OCI-LY7 (cell line): ENCODE measurements around the gene NOX1. TPM values are rescaled to one million over a fixed set of nuclear protein-coding genes. Genes with fewer than 3 reads are reported as not detected.
A peak's percentile ranks its signal among the peaks of the same experiment; 100 is the strongest.

ENCODE experiments used
- BruUV-seq: library from RNA; stranded (reverse); fragments of 400-500 nt; replicated peaks from 2 replicates; lab custom pipeline; 2021; lab: Mats Ljungman, UMichigan
- CTCF ChIA-PET: fragments of 300-600 bp; sonication (Branson Sonifier 250); formaldehyde crosslinking; loops from one replicate; lab custom pipeline; 2022; ENCODE audit warnings: antibody characterized with exemption; ENCODE audit not compliant: unreplicated experiment; lab: Charles Lee
- POLR2A ChIA-PET: fragments of 300-600 bp; sonication (Branson Sonifier 250); formaldehyde crosslinking; loops from one replicate; lab custom pipeline; 2022; ENCODE audit warnings: antibody characterized with exemption; lab: Charles Lee
- DNase-seq: peaks from one replicate; pipeline ENCODE4 v3.0.0-alpha.2; 2015; ENCODE audit warnings: low spot score
- H2AFZ ChIP-seq: fragments of 200-600 bp; sonication (generic), shearing (Covaris generic); 2 replicates; pipeline ENCODE4 v1.6.1; 2014; ENCODE audit warnings: mild to moderate bottlenecking, antibody characterized with exemption, low read length, moderate library complexity
- H3K27ac ChIP-seq: fragments of 200-600 bp; sonication (generic); 2 replicates; pipeline ENCODE4 v1.5.1; 2014; ENCODE audit warnings: mixed run types, low read depth, mild to moderate bottlenecking, moderate library complexity, low read length, inconsistent platforms; ENCODE audit not compliant: poor library complexity, severe bottlenecking
- H3K36me3 ChIP-seq: fragments of 200-600 bp; sonication (generic); 2 replicates; pipeline ENCODE4 v1.6.1; 2014; ENCODE audit warnings: mild to moderate bottlenecking, antibody characterized with exemption, low read length, moderate library complexity, mixed read lengths; ENCODE audit not compliant: insufficient read depth
- H3K4me1 ChIP-seq: fragments of 200-600 bp; sonication (generic); 2 replicates; pipeline ENCODE4 v1.5.1; 2014; ENCODE audit warnings: mild to moderate bottlenecking, low read length; ENCODE audit not compliant: insufficient read depth, poor library complexity, severe bottlenecking
- H3K4me2 ChIP-seq: fragments of 200-600 bp; sonication (generic); 2 replicates; pipeline ENCODE4 v1.6.1; 2014; ENCODE audit warnings: mild to moderate bottlenecking, low read length
- H3K4me3 ChIP-seq: fragments of 200-600 bp; sonication (generic); 2 replicates; pipeline ENCODE4 v1.5.1; 2014; ENCODE audit warnings: mild to moderate bottlenecking, low read depth, low read length; ENCODE audit not compliant: poor library complexity, severe bottlenecking
- H3K79me2 ChIP-seq: fragments of 200-600 bp; sonication (generic); 2 replicates; pipeline ENCODE4 v1.6.1; 2016; ENCODE audit warnings: low read depth, mild to moderate bottlenecking, low read length, moderate library complexity, mixed read lengths; ENCODE audit not compliant: insufficient read depth
- H3K9me2 ChIP-seq: fragments of 200-600 bp; sonication (generic); 2 replicates; pipeline ENCODE4 v1.6.1; 2016; ENCODE audit warnings: mild to moderate bottlenecking, low read length, mixed read lengths; ENCODE audit not compliant: insufficient read depth
- H3K9me3 ChIP-seq: fragments of 200-600 bp; sonication (generic); 2 replicates; pipeline ENCODE4 v1.6.1; 2014; ENCODE audit warnings: mild to moderate bottlenecking, mixed run types, low read length, mixed read lengths
- H4K20me1 ChIP-seq: fragments of 200-600 bp; sonication (generic); 2 replicates; pipeline ENCODE4 v1.6.1; 2014; ENCODE audit warnings: mild to moderate bottlenecking, antibody characterized with exemption, low read length, moderate library complexity, mixed read lengths; ENCODE audit not compliant: insufficient read depth
- CTCF ChIP-seq: fragments of 200-600 bp; sonication (generic); conservative IDR thresholded peaks from 2 replicates; pipeline ENCODE4 v1.5.1; 2014; ENCODE audit warnings: mild to moderate bottlenecking, antibody characterized with exemption, low read length, moderate library complexity, mixed read lengths
- EZH2phosphoT487 ChIP-seq: fragments of 200-600 bp; sonication (generic); IDR thresholded peaks from 2 replicates; pipeline ENCODE4 v1.6.1; 2018; ENCODE audit warnings: low read depth, borderline replicate concordance, mild to moderate bottlenecking, mixed run types, antibody characterized with exemption, low read length, moderate library complexity, mixed read lengths
- intact Hi-C: fragments of 100-400 bp; cut with micrococcal nuclease; formaldehyde crosslinking; loops from one replicate; pipeline ENCODE4 v1.10.0; 2022; ENCODE audit not compliant: unreplicated experiment
- total RNA-seq, 2 experiments: library from RNA; depleted of rRNA in 1 of 2; stranded (reverse); fragments of >200 nt in 1 of 2; shearing (Covaris generic) in 1 of 2; gene quantifications; 2 replicates each; pipeline ENCODE4 v1.2.3, GENCODE V29; 2014 to 2022

Gene NOX1
- total RNA-seq, 2 experiments from 2014 or later, result not detected

GRCh38 chrX:100911731-100912130 lies 37.6 kb upstream of the NOX1 start:
- Histone ChIP-seq H3K4me1 (peaks cover 24% of the 10 kb centered on the region), H3K9me2 (no peaks in the 10 kb centered on the region), H3K27ac (no peak overlapping the region), H3K36me3 (0 out of 2 replicates have a peak, but pooled peaks cover 4% of the 10 kb centered on the region), H3K79me2 (no peaks in the 10 kb centered on the region), H4K20me1 (no peaks in the 10 kb centered on the region), H3K4me2 (no peak overlapping the region), H2AFZ (no peak overlapping the region), H3K4me3 (no peak overlapping the region), H3K9me3 (no peaks in the 10 kb centered on the region)
- TF ChIP-seq EZH2phosphoT487 (no peak), CTCF (no peak)
- CTCF ChIA-PET, result no interaction called here
- intact Hi-C loops, result no loop called here
- BruUV-seq, result no TSS peak
- POLR2A ChIA-PET, result no interaction called here
- no peak for DNase-seq

GRCh38 chrX:100905620-100906019 lies 31.5 kb upstream of the NOX1 start:
- Histone ChIP-seq H2AFZ (peak overlapping the region; percentile 61; the same call in 1 of the 2 replicates), H3K36me3 (peaks cover 4% of the 10 kb centered on the region; the same call in 1 of the 2 replicates), H4K20me1 (no peaks in the 10 kb centered on the region), H3K79me2 (no peaks in the 10 kb centered on the region), H3K9me2 (no peaks in the 10 kb centered on the region), H3K4me2 (peak overlapping the region; percentile 56), H3K4me3 (no peak overlapping the region), H3K27ac (peak overlapping the region; percentile 70), H3K4me1 (peaks cover 23% of the 10 kb centered on the region), H3K9me3 (peaks cover 19% of the 10 kb centered on the region; the same call in 1 of the 2 replicates)
- POLR2A ChIA-PET, result interaction anchor here (0.6 to 2.6 kb wide), 5 partner anchors 11 to 33 kb away, joined by 3 to 15 read pairs (median 5); partner anchors contain the start of gene XKRX
- intact Hi-C loops, result no loop called here
- peak; percentile 41 for DNase-seq
- CTCF ChIA-PET, result no interaction called here
- TF ChIP-seq CTCF (no peak), EZH2phosphoT487 (no peak)
- BruUV-seq, result no TSS peak

GRCh38 chrX:100904433-100904832 lies 30.3 kb upstream of the NOX1 start:
- TF ChIP-seq CTCF (no peak), EZH2phosphoT487 (no peak)
- intact Hi-C loops, result no loop called here
- H4K20me1 ChIP-seq, result no peaks in the 10 kb centered on the region
- no TSS peak for BruUV-seq
- no peak overlapping the region for H3K4me3 ChIP-seq
- H3K36me3 ChIP-seq, result peaks cover 4% of the 10 kb centered on the region; the same call in 1 of the 2 replicates
- H3K4me1 ChIP-seq, result peaks cover 23% of the 10 kb centered on the region
- H3K79me2 ChIP-seq, result no peaks in the 10 kb centered on the region
- H3K4me2 ChIP-seq, result no peak overlapping the region
- H3K27ac ChIP-seq, result no peak overlapping the region
- H2AFZ ChIP-seq, result peak overlapping the region; percentile 61; the same call in 1 of the 2 replicates
- peaks cover 19% of the 10 kb centered on the region; the same call in 1 of the 2 replicates for H3K9me3 ChIP-seq
- DNase-seq, result no peak
- no peaks in the 10 kb centered on the region for H3K9me2 ChIP-seq
- POLR2A ChIA-PET, result interaction anchor here (0.7 to 2.6 kb wide), 5 partner anchors 21 to 214 kb away, joined by 3 to 15 read pairs (median 5); partner anchors contain the start of genes CENPI and XKRX
- CTCF ChIA-PET, result no interaction called here
